IPS-11a (cell line): ENCODE data around the gene SYNE4.
"Not testable (repeated sequence)": the region's sequence is repeated elsewhere in the genome, so short reads cannot be mapped to it uniquely, and the experiment has no call there.

Experiments used
- H3K4me3 ChIP-seq: one replicate; pipeline ENCODE4 v1.5.1; 2013; ENCODE audit warnings: low read depth, low read length, control low read depth

SYNE4 gene

GRCh38 chr19:35957411-35957810 is 51.2 kb downstream of the SYNE4 start:
- not testable (repeated sequence) for H3K4me3 ChIP-seq

GRCh38 chr19:35955881-35956634 is 52.6 kb downstream of the SYNE4 start:
- H3K4me3 ChIP-seq: no peak overlapping the region
